Measurements from ENCODE around the gene ISOC2. TPM values are rescaled to one million over a fixed set of nuclear protein-coding genes. Genes with fewer than 3 reads are reported as not detected.

Gene ISOC2
- polyA plus RNA-seq, 3 donors = 14.8 to 20.2 (median 14.9) TPM

DNA sequence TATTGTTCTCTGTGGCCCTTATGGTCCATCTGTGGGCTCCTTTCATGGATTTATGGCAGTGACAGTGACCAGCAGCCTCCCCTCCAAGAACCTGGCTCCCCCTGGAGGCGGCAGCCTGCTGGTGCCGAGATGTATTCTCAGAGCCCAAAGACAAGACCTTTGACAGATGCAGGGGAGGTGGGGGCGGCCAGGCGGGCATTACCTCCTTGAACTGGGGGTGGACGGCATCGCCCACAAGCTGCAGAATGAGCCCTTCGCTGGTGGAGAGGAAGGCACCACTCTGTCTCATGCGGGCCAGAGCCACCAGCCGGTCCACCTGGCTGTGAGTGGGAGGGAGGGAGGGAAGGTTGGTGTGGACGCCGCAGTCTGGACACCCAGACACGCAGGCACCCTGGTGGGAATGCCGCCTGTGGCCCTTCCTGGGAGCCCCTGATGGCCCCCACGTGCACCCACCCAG is 6.6 kb downstream of the ISOC2 start:
- Histone ChIP-seq H3K79me2 (ENCODE audit: insufficient read depth, low read length) (no peaks in the 10 kb centered on the region), H3K4me3 (replicated peaks in 1 of 3; ENCODE audit: low read depth in 2 of 3, low read length in 3 of 3) (no peak overlapping the region), H3K27ac (ENCODE audit: low read depth in 1 of 2, low read length in 2 of 2) (no peak overlapping the region), H3K27me3 (ENCODE audit: control insufficient read depth in 2 of 2, insufficient read depth in 2 of 2, low read length in 2 of 2) (peaks cover 10 to 31% of the 10 kb centered on the region in 2 donors), H2AFZ (ENCODE audit: insufficient read depth, low read depth, low read length, poor library complexity, severe bottlenecking) (no peak overlapping the region), H3K9ac (ENCODE audit: insufficient read depth, low read length, poor library complexity, severe bottlenecking) (no peak overlapping the region), H3K9me3 (replicated peaks in 1 of 2; ENCODE audit: control insufficient read depth in 1 of 2, insufficient read depth in 1 of 2, low read length in 2 of 2) (peaks cover 5 to 7% of the 10 kb centered on the region in 2 donors), H4K20me1 (ENCODE audit: insufficient read depth, low read length) (peaks cover 3% of the 10 kb centered on the region), H3K4me1 (ENCODE audit: control insufficient read depth in 1 of 2, insufficient read depth in 2 of 2, low read length in 2 of 2) (peaks cover 5 to 10% of the 10 kb centered on the region in 2 donors), H3K4me2 (replicated peaks; ENCODE audit: extremely low read depth, low read length, poor library complexity, severe bottlenecking) (no peak overlapping the region), H3K36me3 (replicated peaks in 1 of 2; ENCODE audit: control insufficient read depth in 1 of 2, insufficient read depth in 2 of 2, low read length in 2 of 2) (peaks cover 0 to 5% of the 10 kb centered on the region in 2 donors)
- peaks cover 9% of the 10 kb centered on the region for H3K4me1 Mint-ChIP-seq
- no peak overlapping the region for H3K27ac Mint-ChIP-seq
- DNase-seq = peak in 2 of 3 donors; percentile 16 to 34
- H3K36me3 Mint-ChIP-seq = peaks cover 17 to 29% of the 10 kb centered on the region in 2 donors
- H3K9me3 Mint-ChIP-seq = peaks cover 0 to 14% (median 9%) of the 10 kb centered on the region in 7 donors
- H3K4me3 Mint-ChIP-seq = no peak overlapping the region
- TF ChIP-seq, protein P1, sequence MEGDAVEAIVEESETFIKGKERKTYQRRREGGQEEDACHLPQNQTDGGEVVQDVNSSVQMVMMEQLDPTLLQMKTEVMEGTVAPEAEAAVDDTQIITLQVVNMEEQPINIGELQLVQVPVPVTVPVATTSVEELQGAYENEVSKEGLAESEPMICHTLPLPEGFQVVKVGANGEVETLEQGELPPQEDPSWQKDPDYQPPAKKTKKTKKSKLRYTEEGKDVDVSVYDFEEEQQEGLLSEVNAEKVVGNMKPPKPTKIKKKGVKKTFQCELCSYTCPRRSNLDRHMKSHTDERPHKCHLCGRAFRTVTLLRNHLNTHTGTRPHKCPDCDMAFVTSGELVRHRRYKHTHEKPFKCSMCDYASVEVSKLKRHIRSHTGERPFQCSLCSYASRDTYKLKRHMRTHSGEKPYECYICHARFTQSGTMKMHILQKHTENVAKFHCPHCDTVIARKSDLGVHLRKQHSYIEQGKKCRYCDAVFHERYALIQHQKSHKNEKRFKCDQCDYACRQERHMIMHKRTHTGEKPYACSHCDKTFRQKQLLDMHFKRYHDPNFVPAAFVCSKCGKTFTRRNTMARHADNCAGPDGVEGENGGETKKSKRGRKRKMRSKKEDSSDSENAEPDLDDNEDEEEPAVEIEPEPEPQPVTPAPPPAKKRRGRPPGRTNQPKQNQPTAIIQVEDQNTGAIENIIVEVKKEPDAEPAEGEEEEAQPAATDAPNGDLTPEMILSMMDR (IDR thresholded peaks at IDR 0.05) = peak; percentile 62
- H3K27me3 Mint-ChIP-seq (ENCODE audit: low read depth in 3 of 3) = peaks cover 27 to 36% (median 29%) of the 10 kb centered on the region in 3 donors
- 81% methylated on average over 8 of the region's 14 CpGs for WGBS (ENCODE audit: insufficient coverage)
- intact Hi-C loops (cut with micrococcal nuclease) = loop anchor here (10.0 kb wide), 2 partner anchors 160 to 310 kb away; partner anchors contain the start of gene TNNT1 (in 1 of the 2)

DNA sequence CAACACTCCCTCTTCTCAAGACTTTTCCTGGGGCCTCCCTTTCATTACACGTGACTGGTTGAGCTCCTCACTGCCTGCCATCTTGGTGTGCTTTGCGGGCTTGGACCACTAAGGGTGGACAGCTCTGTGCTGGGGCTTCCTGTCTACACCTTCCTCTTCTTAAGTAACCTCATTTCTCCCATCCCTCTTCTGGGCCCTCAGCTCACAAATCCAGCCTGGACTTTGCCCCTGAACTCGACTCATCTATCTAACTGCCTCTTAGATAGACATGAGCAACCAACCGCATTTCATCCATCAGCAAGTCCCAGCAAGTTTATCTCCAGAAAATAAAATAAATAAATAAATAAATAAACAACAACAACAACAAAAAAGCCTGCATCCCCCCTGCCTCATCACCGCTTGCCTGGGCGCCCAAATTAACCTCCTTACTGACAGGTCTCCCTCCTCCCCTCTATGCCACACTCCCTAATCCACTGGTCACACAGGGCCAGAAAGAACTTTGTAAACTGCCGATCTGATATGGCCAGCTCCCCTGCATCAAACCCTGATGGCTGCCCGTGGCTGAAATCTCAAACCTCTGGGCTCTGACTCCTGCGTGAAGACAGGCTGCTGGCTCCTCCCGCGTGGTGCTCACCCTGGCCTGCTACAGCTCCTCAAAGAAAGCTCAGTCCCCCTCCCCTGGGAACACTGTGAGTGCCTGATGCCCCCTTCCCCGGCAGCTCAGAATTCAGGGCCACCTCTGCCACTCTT is 7.8 kb downstream of the ISOC2 start:
- Histone ChIP-seq H4K20me1 (ENCODE audit: insufficient read depth, low read length) (peaks cover 3% of the 10 kb centered on the region), H3K27me3 (ENCODE audit: control insufficient read depth in 2 of 2, insufficient read depth in 2 of 2, low read length in 2 of 2) (peaks cover 10 to 38% of the 10 kb centered on the region in 2 donors), H3K36me3 (replicated peaks in 1 of 2; ENCODE audit: control insufficient read depth in 1 of 2, insufficient read depth in 2 of 2, low read length in 2 of 2) (peaks cover 0 to 5% of the 10 kb centered on the region in 2 donors), H3K9ac (ENCODE audit: insufficient read depth, low read length, poor library complexity, severe bottlenecking) (no peak overlapping the region), H3K4me2 (replicated peaks; ENCODE audit: extremely low read depth, low read length, poor library complexity, severe bottlenecking) (no peak overlapping the region), H3K4me1 (ENCODE audit: control insufficient read depth in 1 of 2, insufficient read depth in 2 of 2, low read length in 2 of 2) (peaks cover 5 to 10% of the 10 kb centered on the region in 2 donors), H3K79me2 (ENCODE audit: insufficient read depth, low read length) (no peaks in the 10 kb centered on the region), H3K4me3 (replicated peaks in 1 of 3; ENCODE audit: low read depth in 2 of 3, low read length in 3 of 3) (no peak overlapping the region), H3K27ac (ENCODE audit: low read depth in 1 of 2, low read length in 2 of 2) (no peak overlapping the region), H2AFZ (ENCODE audit: insufficient read depth, low read depth, low read length, poor library complexity, severe bottlenecking) (no peak overlapping the region), H3K9me3 (replicated peaks in 1 of 2; ENCODE audit: control insufficient read depth in 1 of 2, insufficient read depth in 1 of 2, low read length in 2 of 2) (peaks cover 5 to 7% of the 10 kb centered on the region in 2 donors)
- WGBS (ENCODE audit: insufficient coverage) = 94% methylated on average over 10 of the region's 12 CpGs
- Mint-ChIP-seq H3K9me3 (peaks cover 0 to 14% (median 9%) of the 10 kb centered on the region in 7 donors), H3K36me3 (peaks cover 17 to 29% of the 10 kb centered on the region in 2 donors), H3K4me3 (peak overlapping the region in 1 of 2 donors; percentile 9), H3K27ac (no peak overlapping the region), H3K27me3 (ENCODE audit: low read depth in 3 of 3) (peaks cover 27 to 36% (median 29%) of the 10 kb centered on the region in 3 donors), H3K4me1 (peaks cover 6% of the 10 kb centered on the region)
- DNase-seq = no peak
- intact Hi-C loops (cut with micrococcal nuclease) = loop anchor here (10.0 kb wide), 2 partner anchors 159 to 309 kb away; partner anchors contain the start of gene TNNT1 (in 1 of the 2)
- TF ChIP-seq, protein P1 (IDR thresholded peaks at IDR 0.05) = no peak
